HG02623 (cell line): ENCODE data around the gene HLCS.

Experiments used
- ATAC-seq: cut with Tn5 transposase; IDR thresholded peaks from one replicate; pipeline ENCODE4 v1.9.1; 2021; ENCODE audit warnings: moderate library complexity; ENCODE audit not compliant: unreplicated experiment

HLCS gene

GRCh38 chr21:36985751-36986594, 19.5 kb upstream of the HLCS start:
- ATAC-seq = no peak

- ATAC-seq = no peak
These were observed 15.7 kb upstream of the HLCS start for GRCh38 chr21:36981977-36982700.

- ATAC-seq = no peak
These were observed 14.6 kb upstream of the HLCS start for GRCh38 chr21:36981049-36981391.

- ATAC-seq = no peak
These were observed 14.0 kb upstream of the HLCS start for GRCh38 chr21:36980280-36981048.

GRCh38 chr21:36976882-36977651, 10.6 kb upstream of the HLCS start:
- no peak for ATAC-seq

GRCh38 chr21:36976228-36976861, 9.9 kb upstream of the HLCS start:
- no peak for ATAC-seq

- ATAC-seq = no peak
These were observed 8.4 kb upstream of the HLCS start for GRCh38 chr21:36974851-36975192.

- no peak for ATAC-seq
These were observed 7.7 kb upstream of the HLCS start for GRCh38 chr21:36973986-36974850.

GRCh38 chr21:36968976-36969375, 2.5 kb upstream of the HLCS start:
- no peak for ATAC-seq

- ATAC-seq = no peak
These were observed 1.9 kb upstream of the HLCS start for GRCh38 chr21:36968414-36968813.

- ATAC-seq = no peak
These were observed 626 bp upstream of the HLCS start for GRCh38 chr21:36966821-36967768.

- no peak for ATAC-seq
These were observed 776 bp downstream of the HLCS start for GRCh38 chr21:36965720-36966065.

- ATAC-seq = no peak
These were observed 1.4 kb downstream of the HLCS start for GRCh38 chr21:36964827-36965719.

- ATAC-seq = no peak
These were observed 2.1 kb downstream of the HLCS start for GRCh38 chr21:36964398-36964797.

- ATAC-seq = no peak
These were observed 4.2 kb downstream of the HLCS start for GRCh38 chr21:36962098-36962780.

GRCh38 chr21:36960676-36961284, 5.7 kb downstream of the HLCS start:
- ATAC-seq = no peak
